Measurements from ENCODE around the gene DMPK. TPM values are rescaled to one million over a fixed set of nuclear protein-coding genes. Genes with fewer than 3 reads are reported as not detected.
"Not testable (repeated sequence)": the region's sequence is repeated elsewhere in the genome, so short reads cannot be mapped to it uniquely, and the experiment has no call there.

Gene DMPK
- total RNA-seq, 2 experiments from 2014 or later: 7.3 to 8.6 TPM

DNA sequence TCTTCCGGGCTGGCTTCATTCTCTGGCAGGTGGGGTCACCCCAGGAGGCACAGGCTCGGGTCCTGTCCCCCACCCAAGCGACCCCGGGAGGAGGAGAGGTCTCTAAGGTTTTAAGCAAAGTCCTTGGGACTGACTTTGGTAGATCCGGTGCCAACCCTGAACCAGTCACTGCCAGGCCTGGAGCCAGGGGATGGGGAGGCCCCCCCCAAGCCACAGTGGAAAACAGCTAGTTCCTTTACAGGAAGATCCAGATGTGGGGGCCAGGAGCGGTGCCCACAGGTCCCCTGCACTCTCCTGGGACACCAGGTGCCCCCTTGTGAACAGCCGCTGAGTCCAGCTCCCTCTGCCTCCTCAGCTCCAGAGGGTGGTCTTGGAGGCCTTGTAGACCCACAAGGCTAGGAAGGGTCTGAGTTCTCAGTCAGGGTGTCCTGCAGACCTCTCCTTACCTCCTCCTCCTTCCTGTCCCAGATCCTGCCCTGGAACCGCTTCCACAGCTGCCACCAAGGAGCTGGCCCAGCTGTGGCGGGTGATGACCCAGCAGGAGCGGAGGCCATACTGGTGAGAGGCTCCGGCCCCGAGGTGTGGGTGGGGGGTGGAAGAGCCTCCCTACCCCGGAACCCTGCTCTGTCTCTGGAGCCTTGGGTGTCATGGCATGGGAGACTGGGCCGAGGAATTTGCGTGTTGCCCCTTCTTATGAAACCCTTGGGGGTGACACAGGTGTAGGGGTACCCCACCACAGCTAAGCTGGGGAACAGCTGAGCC lies 19.2 kb downstream of the DMPK start:
- Mint-ChIP-seq H3K27ac (no peak overlapping the region), H3K4me3 (no peak overlapping the region), H3K9me3 (no peaks in the 10 kb centered on the region), H3K27me3 (peaks cover 27% of the 10 kb centered on the region), H3K36me3 (no peaks in the 10 kb centered on the region), H3K4me1 (no peaks in the 10 kb centered on the region)
- no peak for DNase-seq

- peaks cover 16% of the 10 kb centered on the region for H3K27me3 Mint-ChIP-seq
- no peaks in the 10 kb centered on the region for H3K36me3 Mint-ChIP-seq
- no peak overlapping the region for H3K4me3 Mint-ChIP-seq
- no peak overlapping the region for H3K27ac Mint-ChIP-seq
- H3K4me1 Mint-ChIP-seq: no peaks in the 10 kb centered on the region
- no peak for DNase-seq
- H3K9me3 Mint-ChIP-seq: no peaks in the 10 kb centered on the region
These were observed 20.6 kb downstream of the DMPK start for GRCh38 chr19:45761714-45762113.

DNA sequence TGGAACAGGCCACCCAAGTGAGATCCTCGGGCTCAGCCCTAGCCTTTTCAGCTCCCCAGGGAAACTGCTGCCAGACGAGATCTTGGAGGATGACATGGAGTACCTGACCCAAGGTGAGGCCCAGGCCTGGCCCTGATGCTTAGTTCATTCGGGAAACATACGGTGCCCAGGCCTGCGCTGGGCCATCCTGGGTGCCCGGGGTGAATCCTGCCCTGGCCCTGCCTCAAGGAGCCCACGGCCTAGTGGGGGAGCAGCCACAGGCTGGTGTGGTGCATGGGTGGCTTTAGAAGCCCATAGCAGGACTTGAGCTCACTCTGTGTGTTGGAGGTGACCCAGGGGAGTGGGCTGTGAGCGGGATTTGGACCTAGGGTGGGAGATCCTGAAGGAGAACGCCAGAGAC lies 23.4 kb downstream of the DMPK start:
- Mint-ChIP-seq H3K27me3 (peaks cover 4% of the 10 kb centered on the region), H3K4me3 (no peak overlapping the region), H3K9me3 (no peaks in the 10 kb centered on the region), H3K4me1 (no peaks in the 10 kb centered on the region), H3K27ac (no peak overlapping the region), H3K36me3 (no peaks in the 10 kb centered on the region)
- DNase-seq: no peak

DNA sequence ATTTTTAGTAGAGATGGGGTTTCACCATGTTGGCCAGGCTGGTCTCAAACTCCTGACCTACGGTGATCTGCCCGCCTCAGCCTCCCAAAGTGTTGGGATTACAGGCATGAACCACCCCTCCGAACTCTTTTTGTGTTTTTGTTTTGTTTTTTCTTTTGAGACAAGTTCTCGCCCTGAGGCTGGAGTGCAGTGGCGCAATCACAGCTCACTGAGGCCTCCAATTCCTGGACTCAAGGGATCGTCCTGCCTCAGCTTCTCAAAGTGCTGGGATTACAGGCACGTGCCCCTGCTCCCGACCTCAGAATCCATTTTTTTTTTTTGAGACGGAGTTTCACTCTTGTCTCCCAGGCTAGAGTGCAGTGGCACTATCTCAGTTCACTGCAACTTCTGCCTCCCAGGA lies 24.6 kb downstream of the DMPK start:
- Mint-ChIP-seq H3K27ac (no peak overlapping the region), H3K27me3 (peaks cover 4% of the 10 kb centered on the region), H3K4me3 (no peak overlapping the region), H3K36me3 (no peaks in the 10 kb centered on the region), H3K9me3 (no peaks in the 10 kb centered on the region), H3K4me1 (no peaks in the 10 kb centered on the region)
- DNase-seq: no peak

GRCh38 chr19:45754323-45754722 lies 28.0 kb downstream of the DMPK start:
- Mint-ChIP-seq H3K27ac (no peak overlapping the region), H3K9me3 (no peaks in the 10 kb centered on the region), H3K4me1 (no peaks in the 10 kb centered on the region), H3K4me3 (no peak overlapping the region), H3K36me3 (no peaks in the 10 kb centered on the region), H3K27me3 (no peaks in the 10 kb centered on the region)
- DNase-seq: no peak

- H3K4me1 Mint-ChIP-seq: no peaks in the 10 kb centered on the region
- DNase-seq: no peak
- no peaks in the 10 kb centered on the region for H3K9me3 Mint-ChIP-seq
- H3K27ac Mint-ChIP-seq: no peak overlapping the region
- no peak overlapping the region for H3K4me3 Mint-ChIP-seq
- no peaks in the 10 kb centered on the region for H3K27me3 Mint-ChIP-seq
- H3K36me3 Mint-ChIP-seq: no peaks in the 10 kb centered on the region
These were observed 28.7 kb downstream of the DMPK start for GRCh38 chr19:45753548-45753947.

GRCh38 chr19:45752639-45753038 lies 29.7 kb downstream of the DMPK start:
- no peaks in the 10 kb centered on the region for H3K36me3 Mint-ChIP-seq

DNA sequence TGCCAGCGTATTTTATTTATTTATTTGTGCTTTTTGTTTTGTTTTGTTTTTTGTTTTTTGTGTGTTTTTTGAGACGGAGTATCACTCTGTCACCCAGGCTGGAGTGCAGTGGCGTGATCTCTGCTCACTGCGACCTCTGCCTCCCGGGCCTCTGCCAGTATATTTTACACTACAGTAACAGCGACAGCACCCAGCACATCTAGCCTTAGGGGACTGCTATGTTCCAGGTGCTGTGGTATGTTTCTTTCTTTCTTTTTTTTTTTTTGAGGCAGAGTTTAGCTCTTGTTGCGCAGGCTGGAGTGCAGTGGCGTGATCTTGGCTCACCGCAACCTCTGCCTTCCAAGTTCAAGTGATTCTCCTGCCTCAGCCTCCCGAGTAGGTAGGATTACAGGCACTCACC lies 30.8 kb downstream of the DMPK start:
- not testable (repeated sequence) for H3K36me3 Mint-ChIP-seq, H3K4me3 Mint-ChIP-seq, DNase-seq, H3K27ac Mint-ChIP-seq, H3K4me1 Mint-ChIP-seq, H3K27me3 Mint-ChIP-seq, H3K9me3 Mint-ChIP-seq

More at GRCh38 chr19:45752639-45753038, 29.7 kb downstream of the DMPK start:
- H3K27me3 Mint-ChIP-seq: peaks cover under 1% of the 10 kb centered on the region
- H3K4me1 Mint-ChIP-seq: no peaks in the 10 kb centered on the region
- H3K4me3 Mint-ChIP-seq: no peak overlapping the region
- DNase-seq: no peak
- no peaks in the 10 kb centered on the region for H3K9me3 Mint-ChIP-seq
- no peak overlapping the region for H3K27ac Mint-ChIP-seq

GRCh38 chr19:45747513-45747912 lies 34.8 kb downstream of the DMPK start:
- Mint-ChIP-seq H3K27me3 (peaks cover 10% of the 10 kb centered on the region), H3K9me3 (no peaks in the 10 kb centered on the region), H3K4me1 (no peaks in the 10 kb centered on the region), H3K36me3 (no peaks in the 10 kb centered on the region), H3K4me3 (no peak overlapping the region), H3K27ac (no peak overlapping the region)
- DNase-seq: no peak

GRCh38 chr19:45746866-45747265 lies 35.4 kb downstream of the DMPK start:
- no peaks in the 10 kb centered on the region for H3K9me3 Mint-ChIP-seq
- no peaks in the 10 kb centered on the region for H3K4me1 Mint-ChIP-seq
- H3K4me3 Mint-ChIP-seq: no peak overlapping the region
- peaks cover 10% of the 10 kb centered on the region for H3K27me3 Mint-ChIP-seq
- DNase-seq: no peak
- no peak overlapping the region for H3K27ac Mint-ChIP-seq
- H3K36me3 Mint-ChIP-seq: no peaks in the 10 kb centered on the region

DNA sequence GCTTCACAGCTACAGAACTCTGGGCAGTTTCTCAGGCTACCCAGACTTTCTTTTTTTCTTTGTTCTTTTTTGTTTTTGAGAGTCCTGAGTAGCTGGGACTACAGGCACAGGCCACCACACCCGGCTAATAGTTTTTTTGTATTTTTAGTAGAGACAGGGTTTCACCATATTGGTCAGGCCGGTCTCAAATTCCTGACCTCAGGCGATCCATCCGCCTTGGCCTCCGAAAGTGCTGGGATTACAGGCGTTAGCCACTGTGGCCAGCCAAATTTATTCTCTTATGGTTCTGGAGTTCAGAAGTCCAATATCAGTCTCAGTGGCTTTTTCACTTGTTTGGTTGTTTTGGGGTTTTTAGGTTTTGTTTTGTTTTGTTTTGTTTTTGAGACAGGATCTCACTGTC lies 36.7 kb downstream of the DMPK start:
- H3K4me1 Mint-ChIP-seq: no peaks in the 10 kb centered on the region
- H3K27ac Mint-ChIP-seq: no peak overlapping the region

GRCh38 chr19:45742969-45743368 lies 39.3 kb downstream of the DMPK start:
- Mint-ChIP-seq H3K27ac (no peak overlapping the region), H3K4me1 (no peaks in the 10 kb centered on the region), H3K9me3 (no peaks in the 10 kb centered on the region), H3K27me3 (peaks cover 10% of the 10 kb centered on the region), H3K4me3 (no peak overlapping the region), H3K36me3 (no peaks in the 10 kb centered on the region)
- no peak for DNase-seq

More for the DNA sequence above, 36.7 kb downstream of the DMPK start:
- Mint-ChIP-seq H3K36me3 (no peaks in the 10 kb centered on the region), H3K9me3 (no peaks in the 10 kb centered on the region), H3K27me3 (peaks cover 10% of the 10 kb centered on the region), H3K4me3 (no peak overlapping the region)
- no peak for DNase-seq

DNA sequence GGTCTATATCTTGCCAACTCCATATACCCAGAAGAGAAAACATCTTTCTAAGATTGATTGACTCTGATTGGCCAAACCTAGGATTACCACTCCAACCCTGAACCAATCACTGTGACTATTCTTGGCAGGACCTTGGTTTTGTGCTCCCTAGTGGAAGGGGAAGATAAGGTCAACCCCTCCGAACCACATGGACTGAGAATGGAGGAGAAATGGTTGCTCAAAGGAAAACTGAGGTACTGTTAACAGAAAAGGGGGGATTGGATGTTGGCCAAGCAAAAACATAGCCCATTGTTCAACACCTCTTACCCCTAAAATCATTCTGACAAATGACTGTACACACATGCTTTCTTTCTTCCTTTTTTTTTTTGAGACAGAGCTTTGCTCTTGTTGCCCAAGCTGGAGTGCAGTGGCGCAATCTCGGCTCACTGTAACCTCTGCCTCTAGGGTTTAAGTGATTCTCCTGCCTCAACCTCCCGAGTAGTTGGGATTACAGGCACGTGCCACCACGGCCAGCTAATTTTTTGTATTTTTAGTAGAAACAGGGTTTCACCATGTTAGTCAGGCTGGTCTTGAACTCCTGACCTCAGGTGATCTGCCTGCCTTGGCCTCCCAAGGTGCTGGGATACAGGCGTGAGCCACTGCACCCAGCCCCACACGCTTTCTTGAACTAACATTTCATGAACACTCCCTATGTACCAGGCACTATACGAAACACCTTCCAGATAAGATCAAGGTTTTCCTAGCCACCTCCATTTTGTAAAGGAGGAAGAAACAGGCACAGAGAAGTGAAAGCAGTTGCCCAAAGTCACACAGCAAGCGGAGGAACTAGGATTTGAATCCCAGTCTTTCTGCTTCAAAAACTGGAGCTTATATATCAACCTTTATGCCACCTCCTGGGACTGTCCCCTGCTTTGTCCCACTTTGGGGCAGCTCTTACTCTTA lies 42.5 kb downstream of the DMPK start:
- Mint-ChIP-seq H3K4me1 (no peaks in the 10 kb centered on the region), H3K9me3 (no peaks in the 10 kb centered on the region), H3K27ac (no peak overlapping the region), H3K36me3 (no peaks in the 10 kb centered on the region), H3K4me3 (no peak overlapping the region), H3K27me3 (no peaks in the 10 kb centered on the region)
- DNase-seq: no peak

DNA sequence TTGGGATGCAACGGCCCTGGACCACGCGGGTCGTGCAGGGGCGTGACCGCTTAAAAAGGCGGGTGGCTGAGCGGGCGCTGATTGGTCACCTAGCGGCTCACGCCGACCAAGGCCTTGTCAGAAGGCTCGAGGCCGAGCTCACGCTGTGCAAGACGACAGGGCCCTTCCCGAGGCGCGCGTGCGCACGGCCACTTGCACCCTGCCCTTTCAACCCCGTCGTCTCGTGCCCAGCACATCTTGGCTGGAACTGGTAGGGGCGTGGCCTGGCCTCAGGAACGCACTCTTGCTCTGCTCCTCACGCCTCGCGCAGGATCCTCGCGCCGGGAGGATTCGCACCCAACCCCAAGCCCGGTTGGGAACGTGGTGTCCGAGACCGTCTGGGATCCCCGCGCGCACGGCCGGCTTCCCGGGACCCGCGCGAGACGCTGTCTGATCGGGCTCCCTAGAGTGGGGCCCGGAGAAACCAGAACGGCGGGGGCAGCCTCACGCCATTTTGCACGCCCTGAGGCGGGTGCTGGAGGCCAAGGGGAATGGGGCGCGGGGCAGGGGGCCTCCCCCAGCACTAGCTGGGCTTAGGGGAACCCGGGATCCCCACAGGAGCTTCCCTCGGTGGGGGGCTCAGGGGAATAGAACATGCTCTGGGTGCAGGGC lies 49.0 kb downstream of the DMPK start, which contains the start of gene MEIOSIN:
MEIOSIN (plus strand) TSS at position 280 of the 651 bp plus-strand sequence. CDS start 1,938 bp downstream, outside the sequence.
- Mint-ChIP-seq H3K27ac (no peak within 1 kb of the TSS), H3K9me3 (no peaks in the 10 kb centered on the region), H3K4me1 (peaks cover 13% of the 10 kb centered on the region), H3K36me3 (no peaks in the 10 kb centered on the region), H3K27me3 (no peaks in the 10 kb centered on the region), H3K4me3 (no peak within 1 kb of the TSS)
- DNase-seq: no peak

All from activated naive CD8-positive, alpha-beta T cell treated with anti-CD3 and anti-CD28 coated beads for 36 hours (primary cell).